RKO (cell line): Measurements from ENCODE around the gene SPEM3.

Experiments
- DNase-seq: peaks from one replicate; pipeline ENCODE4 v3.0.0-alpha.2; 2016; ENCODE audit warnings: low spot score

The SPEM3 gene

GRCh38 chr17:7421186-7421585 lies 7.5 kb upstream of the SPEM3 start:
- DNase-seq, result no peak

GRCh38 chr17:7423679-7424078 lies 5.0 kb upstream of the SPEM3 start:
- no peak for DNase-seq

- DNase-seq, result no peak
Measured at GRCh38 chr17:7425316-7425715, 3.3 kb upstream of the SPEM3 start, which contains the start of gene SPEM2. SPEM2 (plus strand) TSS chr17:7425616; CDS start chr17:7425689, 73 bp downstream.

- no peak for DNase-seq
Measured at GRCh38 chr17:7425756-7426155, 2.9 kb upstream of the SPEM3 start.

GRCh38 chr17:7426203-7426863 lies 2.3 kb upstream of the SPEM3 start:
- DNase-seq, result no peak

GRCh38 chr17:7426896-7427489 lies 1.7 kb upstream of the SPEM3 start:
- DNase-seq, result no peak

GRCh38 chr17:7427549-7427948 lies 1.1 kb upstream of the SPEM3 start:
- no peak for DNase-seq

GRCh38 chr17:7429722-7430121 lies 1.1 kb downstream of the SPEM3 start:
- no peak for DNase-seq

- no peak for DNase-seq
Measured at GRCh38 chr17:7431231-7431630, 2.6 kb downstream of the SPEM3 start.

GRCh38 chr17:7432296-7432695 lies 3.6 kb downstream of the SPEM3 start:
- DNase-seq, result no peak

- DNase-seq, result peak; percentile 88
Measured at GRCh38 chr17:7435676-7436555, 7.3 kb downstream of the SPEM3 start.

GRCh38 chr17:7436556-7437368 lies 8.1 kb downstream of the SPEM3 start:
- peak; percentile 94 for DNase-seq

GRCh38 chr17:7437369-7437863 lies 8.8 kb downstream of the SPEM3 start:
- DNase-seq, result no peak

GRCh38 chr17:7437950-7438614 lies 9.4 kb downstream of the SPEM3 start:
- DNase-seq, result no peak

GRCh38 chr17:7438656-7439460 lies 10.2 kb downstream of the SPEM3 start:
- DNase-seq, result no peak

- DNase-seq, result no peak
Measured at GRCh38 chr17:7439462-7440112, 10.9 kb downstream of the SPEM3 start, which contains the start of gene FGF11. FGF11 (plus strand) TSS chr17:7439512; CDS start chr17:7439621, 109 bp downstream.

- DNase-seq, result no peak
Measured at GRCh38 chr17:7440113-7440833, 11.6 kb downstream of the SPEM3 start.

- peak; percentile 15 for DNase-seq
Measured at GRCh38 chr17:7440834-7441195, 12.2 kb downstream of the SPEM3 start.

GRCh38 chr17:7441266-7441665 lies 12.6 kb downstream of the SPEM3 start:
- no peak for DNase-seq
